Ovary (tissue), 3 donors: Measurements from ENCODE around the gene KCNN2.

Experiments used
- POLR2A ChIP-seq: fragments of 450-650 bp; IDR thresholded peaks from one replicate; pipeline ENCODE4 v1.6.1; 2017; ENCODE audit warnings: antibody characterized with exemption, mild to moderate bottlenecking, moderate library complexity
- TF ChIP-seq, protein P1 (sequence below), 3 donors: fragments of 450-650 bp in 2 of 3; fragments of 200-600 bp in 1 of 3; IDR thresholded peaks; one replicate each; pipeline versions ENCODE4 v1.5.1 to v1.8.0; 2016 to 2022; ENCODE audit warnings: antibody characterized with exemption in 3 of 3, mild to moderate bottlenecking in 1 of 3
- donor health status: DM: no; HTN: no; CAD: no.

DNA sequence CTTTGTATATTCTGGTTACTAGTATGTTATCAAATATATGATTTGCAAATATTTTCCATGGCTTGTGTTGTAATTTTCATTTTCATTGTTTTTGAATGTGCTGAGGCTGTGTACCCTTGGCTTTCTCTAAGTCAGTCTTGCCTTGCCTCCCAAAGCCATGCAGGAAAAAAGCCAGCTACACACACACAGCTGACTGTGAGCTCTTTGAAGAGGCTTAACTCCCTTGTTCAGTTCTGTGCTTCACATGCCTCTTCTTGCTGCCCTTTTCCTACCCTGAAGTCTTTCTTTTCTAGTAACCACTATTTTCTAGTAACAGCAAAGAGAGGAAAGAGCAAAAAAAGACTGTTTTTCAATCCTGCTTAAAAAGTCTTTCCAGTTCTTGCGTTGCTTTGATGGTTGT is 53.9 kb downstream of the KCNN2 start:
- TF ChIP-seq, protein P1, sequence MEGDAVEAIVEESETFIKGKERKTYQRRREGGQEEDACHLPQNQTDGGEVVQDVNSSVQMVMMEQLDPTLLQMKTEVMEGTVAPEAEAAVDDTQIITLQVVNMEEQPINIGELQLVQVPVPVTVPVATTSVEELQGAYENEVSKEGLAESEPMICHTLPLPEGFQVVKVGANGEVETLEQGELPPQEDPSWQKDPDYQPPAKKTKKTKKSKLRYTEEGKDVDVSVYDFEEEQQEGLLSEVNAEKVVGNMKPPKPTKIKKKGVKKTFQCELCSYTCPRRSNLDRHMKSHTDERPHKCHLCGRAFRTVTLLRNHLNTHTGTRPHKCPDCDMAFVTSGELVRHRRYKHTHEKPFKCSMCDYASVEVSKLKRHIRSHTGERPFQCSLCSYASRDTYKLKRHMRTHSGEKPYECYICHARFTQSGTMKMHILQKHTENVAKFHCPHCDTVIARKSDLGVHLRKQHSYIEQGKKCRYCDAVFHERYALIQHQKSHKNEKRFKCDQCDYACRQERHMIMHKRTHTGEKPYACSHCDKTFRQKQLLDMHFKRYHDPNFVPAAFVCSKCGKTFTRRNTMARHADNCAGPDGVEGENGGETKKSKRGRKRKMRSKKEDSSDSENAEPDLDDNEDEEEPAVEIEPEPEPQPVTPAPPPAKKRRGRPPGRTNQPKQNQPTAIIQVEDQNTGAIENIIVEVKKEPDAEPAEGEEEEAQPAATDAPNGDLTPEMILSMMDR (IDR thresholded peaks at IDR 0.05), result no peak
- no peak for TF ChIP-seq POLR2A
